ENCODE measurements around the gene GSE1.

Gene GSE1

GRCh38 chr16:85582229-85582991 is 30.7 kb upstream of the GSE1 start:
- no peak for TF ChIP-seq CTCF (IDR thresholded peaks at IDR 0.05)
- TF ChIP-seq ZFX (IDR thresholded peaks at IDR 0.05; ENCODE audit: borderline replicate concordance), result no peak
- no peak overlapping the region for H3K27ac ChIP-seq

GRCh38 chr16:85583491-85584181 is 29.5 kb upstream of the GSE1 start:
- TF ChIP-seq ZFX (IDR thresholded peaks at IDR 0.05; ENCODE audit: borderline replicate concordance) (no peak), CTCF (IDR thresholded peaks at IDR 0.05) (no peak)
- H3K27ac ChIP-seq, result no peak overlapping the region

- H3K27ac ChIP-seq, result no peak overlapping the region
- no peak for TF ChIP-seq CTCF (IDR thresholded peaks at IDR 0.05)
- TF ChIP-seq ZFX (IDR thresholded peaks at IDR 0.05; ENCODE audit: borderline replicate concordance), result no peak
Measured at GRCh38 chr16:85584267-85584666, 28.9 kb upstream of the GSE1 start.

DNA sequence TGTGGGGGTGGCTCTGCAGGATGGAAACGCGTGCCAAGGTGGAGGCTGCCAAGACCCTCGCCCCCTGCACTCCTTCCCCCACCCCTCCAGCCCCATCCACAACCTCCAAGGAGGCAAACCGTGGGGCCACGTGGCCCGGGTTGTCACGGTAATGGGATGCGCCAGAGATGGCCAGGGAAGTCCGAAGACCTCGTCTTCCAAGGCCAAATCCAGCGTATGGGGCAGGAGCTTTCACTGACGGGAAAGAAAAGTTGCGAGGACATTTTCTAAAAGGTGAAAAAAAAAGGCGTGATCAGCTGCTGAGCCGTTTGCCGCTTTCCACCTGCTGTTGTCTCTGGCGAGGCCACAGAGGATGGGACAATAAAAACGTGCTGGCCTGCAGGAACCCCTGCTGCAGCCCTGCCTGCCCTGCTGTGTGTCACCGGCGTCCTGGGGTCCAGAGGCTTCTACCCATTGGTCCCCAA is 28.3 kb upstream of the GSE1 start:
- H3K27ac ChIP-seq, result no peak overlapping the region
- no peak for TF ChIP-seq CTCF (IDR thresholded peaks at IDR 0.05)

DNA sequence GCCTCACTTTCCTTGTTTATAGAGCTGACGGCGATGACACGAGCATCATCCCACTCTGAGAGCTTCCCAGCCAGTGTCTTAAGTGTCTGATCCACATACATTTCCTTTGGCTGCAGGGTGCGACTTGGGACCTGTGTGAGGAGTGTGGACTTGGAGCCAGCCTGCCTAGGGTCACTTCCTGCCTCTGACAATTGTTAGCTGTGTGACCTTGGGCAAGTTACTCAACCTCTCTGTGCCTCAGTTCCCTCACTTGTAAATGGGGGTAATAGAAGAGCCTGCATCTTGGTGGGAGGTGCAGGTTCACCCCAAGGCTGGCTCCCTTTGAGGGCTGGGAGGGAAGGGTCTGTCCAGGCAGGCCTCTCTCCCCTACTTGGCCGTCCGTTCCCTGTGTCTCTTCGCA is 27.4 kb upstream of the GSE1 start:
- TF ChIP-seq CTCF (IDR thresholded peaks at IDR 0.05), result no peak
- TF ChIP-seq ZFX (IDR thresholded peaks at IDR 0.05; ENCODE audit: borderline replicate concordance), result no peak
- no peak overlapping the region for H3K27ac ChIP-seq

- H3K27ac ChIP-seq, result no peak overlapping the region
- TF ChIP-seq CTCF (IDR thresholded peaks at IDR 0.05) (no peak), ZFX (IDR thresholded peaks at IDR 0.05; ENCODE audit: borderline replicate concordance) (no peak)
Measured at GRCh38 chr16:85586380-85587104, 26.6 kb upstream of the GSE1 start.
